Muscle of arm (tissue), 12 donors: ENCODE results near the gene RARG. TPM values are rescaled to one million over a fixed set of nuclear protein-coding genes. Genes with fewer than 3 reads are reported as not detected.
"Not testable (repeated sequence)": the region's sequence is repeated elsewhere in the genome, so short reads cannot be mapped to it uniquely, and the experiment has no call there.

Experiments used
- DNase-seq: peaks from one replicate; pipeline ENCODE4 v3.0.0-alpha.2; 2013
- polyA plus RNA-seq, 12 donors: library from polyadenylated mRNA; unstranded; fragments of 120-200 nt; gene quantifications; one replicate each; pipeline ENCODE4 v1.2.1, GENCODE V29; 2013; ENCODE audit not compliant: insufficient read length in 12 of 12

RARG gene
- polyA plus RNA-seq, 12 donors, result 17.8 to 72.7 (median 26.0) TPM; not detected in 1

DNA sequence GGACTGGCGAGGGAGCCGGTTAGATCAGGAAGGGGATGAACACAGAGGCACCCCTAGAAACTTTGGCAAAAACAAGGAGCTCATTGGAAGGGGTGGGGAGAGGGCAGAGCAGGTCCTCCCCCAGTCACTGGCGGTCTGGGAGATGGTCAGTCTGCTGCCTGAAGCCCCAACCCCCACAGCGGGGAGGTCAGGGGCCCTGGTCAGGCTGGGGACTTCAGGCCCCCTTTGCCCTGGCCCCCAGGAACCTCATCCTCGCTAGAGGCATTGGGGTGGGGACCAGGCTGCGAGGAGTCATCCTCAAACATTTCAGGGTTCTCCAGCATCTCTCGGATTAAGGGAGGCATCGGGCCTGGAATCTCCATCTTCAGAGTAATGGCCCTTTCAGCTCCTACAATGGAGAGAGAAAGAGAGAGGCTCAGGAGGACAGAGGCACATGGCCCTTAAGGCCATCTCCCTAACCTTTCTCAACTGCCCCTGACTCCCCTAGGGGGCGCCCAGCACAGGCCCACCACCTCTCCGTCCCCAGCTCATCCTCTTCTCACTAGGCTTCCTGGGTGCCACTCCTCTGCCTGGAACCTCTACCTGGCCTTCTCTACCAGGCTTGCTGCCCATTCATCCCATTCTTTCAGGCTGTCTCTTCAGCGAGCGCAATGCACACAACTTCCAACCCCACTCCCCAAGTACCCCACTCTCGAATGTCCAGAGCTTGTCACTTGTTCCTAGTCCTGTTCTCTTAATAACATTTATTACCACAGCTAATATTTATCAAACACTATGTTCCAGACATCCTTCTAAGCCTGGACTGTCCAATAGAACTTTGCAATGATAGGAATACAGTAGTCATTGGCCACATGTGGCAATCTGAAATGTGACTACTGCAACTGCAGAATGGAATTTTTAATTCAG is 20.3 kb downstream of the RARG start:
- no peak for DNase-seq

DNA sequence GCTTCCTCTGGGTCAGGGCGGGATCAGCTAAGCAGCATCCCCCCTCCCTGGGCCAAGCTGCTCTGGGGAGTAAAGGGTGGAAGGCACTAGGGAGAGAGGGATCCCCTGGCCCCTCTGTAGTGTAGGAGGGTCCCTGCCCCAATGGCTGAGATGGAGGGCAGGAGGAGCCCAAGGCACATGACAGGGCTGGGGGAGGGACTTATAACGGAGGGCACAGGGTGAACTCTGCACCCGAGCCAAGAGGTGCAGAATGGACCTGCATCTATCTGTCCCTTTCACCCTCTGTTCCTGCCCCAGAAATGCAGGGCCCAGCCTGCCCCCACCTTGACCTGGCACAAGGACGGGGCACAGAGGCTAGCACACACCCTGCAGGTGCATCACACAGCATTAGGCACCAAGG is 21.2 kb downstream of the RARG start:
- no peak for DNase-seq

DNA sequence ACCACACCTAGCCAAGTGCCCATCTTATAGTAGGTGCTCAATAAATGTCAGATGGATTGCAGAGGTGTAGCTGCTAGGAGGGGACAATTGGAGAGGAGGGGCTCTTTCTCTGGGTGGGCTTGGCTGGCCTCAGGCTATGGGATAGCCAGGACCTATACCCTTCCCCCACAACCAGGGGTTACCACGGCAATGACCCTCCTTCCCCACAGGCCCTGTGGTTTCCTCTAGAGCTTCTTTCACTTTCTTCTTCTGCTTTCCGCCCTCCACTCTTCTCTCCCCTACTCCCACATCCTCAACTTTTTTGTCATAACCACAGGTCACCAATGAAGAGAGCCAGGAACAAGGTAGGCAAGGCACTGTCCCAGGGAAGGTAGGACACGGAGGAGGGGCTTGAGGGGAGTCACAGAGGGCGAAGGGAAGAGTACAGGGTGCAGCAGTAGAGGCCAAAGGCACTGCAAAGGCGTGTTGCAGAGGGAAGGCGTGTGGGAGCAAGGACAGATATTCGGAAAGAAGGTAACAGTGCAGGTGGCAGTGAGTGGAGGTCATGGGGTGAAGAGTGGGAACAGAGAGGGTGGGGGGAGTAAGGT is 23.0 kb downstream of the RARG start:
- DNase-seq, result no peak

DNA sequence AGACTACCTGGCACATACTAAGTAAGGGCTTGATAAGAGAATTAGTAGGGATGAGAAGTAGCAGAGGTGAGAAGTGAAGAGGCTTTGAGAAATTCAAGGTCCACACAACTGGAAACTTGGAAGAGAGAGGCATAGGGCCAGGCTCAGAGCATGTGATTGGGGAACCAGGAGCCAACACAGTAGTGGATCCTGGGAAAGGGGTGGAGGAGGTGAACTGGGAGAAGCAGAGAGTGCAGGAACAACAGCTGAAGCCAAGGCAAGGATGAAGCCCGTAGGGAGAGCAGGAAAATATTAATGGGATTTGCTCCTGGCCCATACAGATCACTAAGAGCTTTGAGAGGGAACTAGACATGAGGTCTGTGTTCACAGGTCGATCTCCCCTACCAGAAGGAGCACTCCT is 23.6 kb downstream of the RARG start:
- DNase-seq, result no peak

DNA sequence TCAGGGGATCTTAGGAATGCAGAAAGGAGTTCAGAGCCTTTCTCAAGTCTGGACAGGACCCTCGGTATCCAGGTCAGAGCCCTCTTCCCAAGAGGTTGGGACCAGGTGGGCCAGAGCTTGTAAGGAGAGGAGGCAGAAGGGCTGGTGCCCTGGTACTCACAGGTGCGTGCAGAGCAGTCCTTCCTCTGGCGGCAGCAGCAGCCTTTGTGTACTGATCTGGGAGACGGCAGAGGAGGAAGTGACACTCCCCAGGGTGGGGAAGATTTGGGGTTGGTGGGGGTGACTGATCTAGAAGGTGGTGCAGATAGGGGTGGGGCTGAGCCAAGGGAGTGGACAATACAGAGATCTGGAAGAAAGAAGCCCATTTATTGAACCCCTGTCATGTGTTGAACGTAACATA is 25.0 kb downstream of the RARG start, which contains the start of gene ITGB7:
TSS of gene ITGB7 (minus strand) at position 210 of the 400 bp plus-strand sequence. CDS start 6,808 bp downstream, outside the sequence.
- DNase-seq, result no peak

DNA sequence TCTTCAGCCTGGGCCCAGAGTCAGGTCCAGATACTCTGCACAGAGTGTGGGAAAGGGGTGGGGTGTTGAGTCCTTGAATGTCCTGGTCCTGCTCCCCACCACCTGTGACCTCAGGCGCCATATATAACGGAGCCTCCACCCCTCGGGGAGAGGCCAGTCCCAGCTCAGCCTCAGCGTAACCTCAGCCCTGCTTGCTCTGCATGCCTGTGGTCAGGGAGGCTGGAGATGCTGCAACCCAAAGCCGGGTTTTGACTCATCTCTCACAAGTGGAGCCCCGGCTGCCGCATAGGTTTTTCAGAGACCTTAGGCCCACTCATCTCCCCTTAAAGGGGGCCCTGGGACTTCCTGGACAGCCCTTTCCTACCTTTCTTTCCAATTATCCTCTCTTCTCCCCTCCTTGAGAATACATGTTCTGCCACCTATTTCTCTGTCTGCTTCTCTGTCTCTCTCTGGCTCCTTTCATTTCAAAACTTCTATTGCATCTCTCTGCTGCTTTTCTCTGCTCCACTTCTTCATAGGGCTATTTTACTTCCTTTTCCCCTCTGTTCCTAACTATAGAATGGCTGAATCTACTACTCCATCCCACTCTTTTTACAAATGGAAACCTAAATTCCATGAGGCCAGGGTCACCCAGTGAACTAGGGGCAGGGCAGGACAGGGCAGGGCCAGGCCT is 26.1 kb downstream of the RARG start:
- DNase-seq, result no peak

DNA sequence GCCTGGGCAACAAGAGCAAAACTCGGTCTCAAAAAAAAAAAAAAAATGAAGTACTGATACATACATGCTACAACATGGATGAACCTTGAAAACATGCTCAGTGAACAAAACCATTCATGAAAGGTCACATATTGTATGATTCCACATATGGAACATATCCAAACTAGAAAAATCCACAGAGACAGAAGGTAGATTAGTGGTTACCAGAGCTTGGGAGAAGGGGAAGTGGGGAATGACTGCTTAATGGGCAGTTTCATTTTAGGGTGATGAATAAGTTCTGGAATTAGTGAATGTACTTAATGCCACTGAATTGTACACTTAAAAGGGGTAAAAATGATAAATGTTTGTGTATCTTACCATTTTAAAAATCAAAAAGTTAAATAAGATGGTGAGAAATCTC is 27.7 kb downstream of the RARG start:
- DNase-seq, result no peak

DNA sequence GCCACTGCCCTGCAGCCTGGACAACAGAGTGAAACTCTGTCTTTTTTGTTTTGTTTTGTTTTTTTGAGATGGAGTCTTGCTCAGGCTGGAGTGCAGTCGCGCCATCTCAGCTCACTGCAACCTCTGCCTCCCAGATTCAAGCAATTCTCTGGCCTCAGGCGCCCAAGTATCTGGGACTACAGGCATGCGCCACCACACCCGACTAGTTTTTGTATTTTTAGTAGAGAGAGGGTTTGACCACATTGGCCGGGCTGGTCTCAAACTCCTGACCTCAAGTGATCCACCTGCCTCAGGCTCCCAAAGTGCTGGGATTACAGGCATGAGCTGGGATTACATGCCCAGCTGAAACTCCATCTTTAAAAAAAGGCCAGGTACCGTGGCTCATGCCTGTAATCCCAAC is 29.7 kb downstream of the RARG start:
- DNase-seq, result not testable (repeated sequence)

DNA sequence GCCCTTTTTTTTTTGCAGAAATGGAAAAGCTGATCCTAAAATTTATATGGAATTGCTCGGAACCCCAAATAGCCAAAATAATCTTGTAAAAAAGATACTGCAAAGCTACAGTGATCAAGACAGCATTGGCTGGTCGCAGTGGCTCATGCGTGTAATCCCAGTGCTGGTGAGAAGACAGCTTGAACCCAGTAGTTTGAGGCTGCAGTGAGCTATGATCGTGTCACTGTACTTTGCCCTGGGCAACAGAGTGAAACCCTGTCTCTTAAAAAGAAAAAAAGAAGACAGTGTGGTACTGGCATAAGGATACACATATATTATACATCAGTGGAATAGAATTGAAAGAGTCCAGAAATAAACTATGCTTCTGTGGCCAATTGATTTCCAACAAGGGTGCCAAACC is 30.4 kb downstream of the RARG start:
- no peak for DNase-seq

DNA sequence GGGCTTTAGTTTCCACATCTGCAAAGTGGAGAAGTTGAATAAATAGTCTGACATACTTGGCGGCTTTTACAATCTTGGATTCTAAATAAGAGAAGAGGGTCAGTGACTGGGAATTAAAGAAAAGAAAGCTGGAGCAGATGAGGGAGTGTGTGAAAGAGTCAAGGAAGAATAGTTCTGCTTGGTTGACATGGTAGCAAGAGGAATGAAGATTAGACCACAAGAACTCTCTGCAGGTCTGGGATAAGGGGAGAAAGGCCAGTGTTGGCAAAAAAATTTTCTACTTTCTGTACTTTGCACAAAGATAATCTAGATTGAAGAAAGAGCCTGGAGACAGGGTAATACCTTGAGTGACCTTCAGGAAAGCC is 30.9 kb downstream of the RARG start:
- no peak for DNase-seq

DNA sequence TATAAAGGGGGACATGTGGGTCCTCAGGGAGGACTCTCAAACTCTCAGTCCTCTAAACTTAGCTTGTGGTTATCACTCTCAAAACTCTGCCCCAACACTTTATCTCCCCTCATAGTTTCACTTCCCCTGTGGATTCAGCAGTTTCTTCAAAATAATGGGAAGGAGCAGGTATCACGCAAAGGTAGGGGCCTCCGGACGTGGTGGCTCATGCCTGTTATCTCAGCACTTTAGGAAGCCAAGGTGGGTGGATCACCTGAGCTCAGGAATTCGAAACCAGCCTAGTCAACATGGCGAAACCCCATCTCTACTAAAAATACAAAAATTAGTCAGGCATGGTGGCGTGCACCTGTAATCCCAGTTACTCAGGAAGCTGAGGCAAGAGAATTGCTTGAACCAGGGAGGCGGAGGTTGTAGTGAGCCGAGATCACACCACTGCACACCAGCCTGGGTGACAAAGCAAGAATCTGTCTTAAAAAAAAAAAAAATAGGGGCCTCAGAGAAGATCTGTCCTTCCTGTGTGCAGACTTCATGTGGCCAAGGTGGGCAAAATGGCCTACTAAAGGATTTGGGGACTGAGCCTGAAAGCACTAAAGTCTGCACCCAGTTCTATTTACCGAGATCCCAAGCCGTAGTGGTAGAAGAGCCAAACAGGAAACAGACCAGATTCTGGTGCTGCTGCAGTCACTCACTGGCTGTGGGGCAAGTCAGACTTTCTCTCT is 31.4 kb downstream of the RARG start:
- DNase-seq, result no peak

DNA sequence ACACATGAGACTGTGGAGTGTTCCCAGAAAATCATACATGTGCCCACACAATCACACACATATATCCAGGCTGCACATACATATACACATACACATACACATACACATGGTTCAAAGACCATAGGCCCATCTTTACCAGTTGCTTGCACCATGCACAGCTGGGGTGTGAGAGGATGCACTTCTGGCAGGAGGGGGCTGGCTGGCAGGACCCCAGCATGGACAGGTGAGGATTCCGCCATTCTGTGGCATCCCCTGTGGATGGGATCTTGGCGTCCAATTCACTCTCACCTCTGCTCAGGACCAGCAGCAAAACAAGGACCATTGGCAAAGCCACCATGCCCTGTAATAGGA is 31.9 kb downstream of the RARG start:
- no peak for DNase-seq

DNA sequence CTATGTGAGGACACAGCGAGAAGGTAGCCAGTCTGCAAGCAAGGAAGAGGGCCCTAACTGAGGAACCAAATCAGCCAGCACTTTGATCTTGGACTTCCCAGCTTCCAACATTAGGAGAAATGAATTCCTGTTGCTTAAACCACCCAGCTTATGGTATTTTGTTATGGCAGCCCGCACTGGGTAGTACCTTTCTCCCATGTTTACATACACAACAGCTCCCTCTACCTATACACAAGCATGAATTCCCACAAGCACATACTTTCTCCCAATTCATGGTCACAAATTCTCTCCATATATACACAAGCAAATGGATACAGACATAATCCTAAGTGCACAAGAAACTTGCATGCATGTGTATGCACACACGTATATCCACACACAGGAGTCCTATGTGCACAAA is 32.3 kb downstream of the RARG start:
- no peak for DNase-seq

DNA sequence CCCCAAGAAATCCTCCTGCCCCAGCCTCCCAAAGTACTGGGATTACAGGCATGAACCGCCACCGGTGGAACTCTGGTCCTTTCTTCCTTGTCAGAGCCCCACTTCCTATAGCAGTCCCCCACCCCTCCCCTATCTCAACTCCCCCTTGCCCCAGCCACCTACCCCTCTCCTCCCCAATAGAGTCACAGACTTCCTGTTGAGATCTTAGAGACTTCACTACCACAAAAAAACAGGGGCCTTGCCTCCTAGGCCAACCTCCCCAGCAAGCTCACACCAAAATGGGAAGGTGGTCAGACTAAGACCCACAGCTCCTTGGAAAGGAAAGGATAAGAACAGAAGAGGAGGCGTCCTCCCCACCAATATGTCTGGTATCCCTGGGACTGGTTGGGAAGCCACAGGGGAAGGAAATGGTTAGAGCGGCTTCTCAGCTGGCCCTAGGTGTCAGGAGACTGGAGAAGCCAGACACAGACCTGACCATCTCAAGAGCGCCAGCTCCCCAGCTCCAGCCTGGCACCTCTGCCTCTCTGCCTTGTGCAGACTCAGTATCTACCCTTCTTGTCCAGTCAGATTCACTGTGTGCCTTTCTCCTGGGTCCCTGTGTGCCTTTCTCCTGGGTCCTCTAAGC is 33.4 kb downstream of the RARG start:
- no peak for DNase-seq

DNA sequence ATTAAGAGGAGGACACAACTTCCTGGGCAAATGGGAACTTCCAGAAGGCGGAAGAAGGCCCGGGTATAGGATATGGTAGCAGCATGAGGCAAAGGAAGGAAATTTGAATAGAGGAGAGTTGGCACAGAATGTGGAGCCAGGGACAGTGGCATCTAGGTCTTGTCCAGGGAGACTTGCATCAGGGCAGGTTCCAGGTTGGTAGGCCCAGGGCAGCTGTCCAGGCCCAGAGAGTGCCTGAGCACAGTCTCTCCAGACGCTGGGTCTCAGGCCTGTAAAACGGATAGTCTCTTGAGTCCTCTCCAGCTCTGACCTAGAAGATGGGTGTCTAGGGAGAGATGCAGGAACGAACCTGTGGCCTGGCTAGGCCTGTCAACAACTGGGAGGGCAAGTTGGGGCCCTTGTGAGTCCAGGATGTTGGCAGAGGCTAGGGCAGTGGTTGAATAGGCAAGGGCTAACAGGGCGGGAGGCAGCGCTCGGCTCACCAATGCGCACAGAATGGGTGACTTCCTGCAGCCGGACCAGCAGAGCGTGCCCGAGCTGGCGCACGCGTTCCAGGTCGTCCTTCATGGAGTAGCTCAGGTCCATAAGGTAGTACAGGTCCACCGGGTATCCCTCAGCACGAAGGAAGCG is 34.9 kb downstream of the RARG start:
- no peak for DNase-seq

DNA sequence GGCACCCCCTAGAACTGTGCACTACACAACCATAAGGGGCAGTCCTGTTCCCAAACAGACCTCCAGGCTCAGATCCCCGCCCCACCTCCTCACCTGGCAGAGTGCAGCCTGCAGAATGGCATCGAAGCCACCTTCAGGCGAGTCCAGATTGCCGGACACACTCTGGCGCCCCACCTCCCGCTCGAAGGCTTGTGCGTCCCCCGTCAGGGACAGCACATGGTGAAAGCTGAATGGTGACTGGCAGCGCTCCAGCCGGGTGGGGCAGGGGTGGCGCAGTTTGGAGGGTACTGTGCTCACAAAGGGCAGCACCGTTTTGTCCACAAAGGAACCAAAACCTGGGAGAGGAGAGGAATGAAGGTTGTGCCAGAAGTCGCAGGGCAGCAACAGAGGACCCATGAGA is 35.5 kb downstream of the RARG start:
- DNase-seq, result no peak

DNA sequence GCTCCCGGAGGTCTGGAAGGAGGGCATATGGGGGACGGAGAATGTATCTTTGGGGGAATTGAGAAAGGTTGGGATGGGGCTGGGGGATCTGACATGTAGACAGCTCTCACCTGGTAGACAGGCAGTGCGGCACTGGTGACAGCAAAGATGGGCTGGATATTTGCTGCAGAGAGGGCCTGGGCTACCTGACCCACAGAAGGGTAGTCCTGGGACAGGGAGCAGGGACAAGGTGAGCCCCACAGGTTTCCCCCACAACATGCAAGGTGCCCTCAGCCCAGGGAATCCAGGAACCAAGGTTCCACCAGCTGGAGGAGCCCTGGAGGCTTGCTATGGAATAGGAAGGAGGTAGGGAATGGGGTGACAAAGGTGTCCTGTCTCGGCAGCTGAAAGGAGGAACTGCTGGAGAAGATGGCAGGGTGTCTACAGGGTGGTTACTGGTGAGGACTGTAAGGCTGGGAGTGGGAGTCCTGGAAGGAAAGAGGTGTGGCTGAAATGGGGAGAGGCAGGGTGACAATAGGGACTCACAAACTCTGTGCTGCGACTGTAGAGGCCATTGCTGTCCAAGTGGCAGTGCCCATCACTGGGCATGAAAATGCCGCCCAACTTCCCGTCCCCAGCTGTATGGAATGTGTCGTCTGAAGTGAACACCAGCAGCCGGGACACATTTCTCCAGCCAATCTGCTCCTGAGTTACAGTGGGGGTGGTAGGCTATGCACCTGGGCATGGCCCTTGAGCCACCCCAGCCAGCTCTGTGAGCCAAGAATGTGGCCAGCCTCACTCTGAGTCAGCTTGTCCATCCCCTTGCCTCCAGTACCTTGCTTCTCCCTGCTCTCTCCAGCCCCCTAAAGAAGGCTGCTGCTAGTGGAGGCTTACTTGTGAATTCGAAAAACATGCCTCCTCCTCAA is 36.2 kb downstream of the RARG start:
- DNase-seq, result no peak

DNA sequence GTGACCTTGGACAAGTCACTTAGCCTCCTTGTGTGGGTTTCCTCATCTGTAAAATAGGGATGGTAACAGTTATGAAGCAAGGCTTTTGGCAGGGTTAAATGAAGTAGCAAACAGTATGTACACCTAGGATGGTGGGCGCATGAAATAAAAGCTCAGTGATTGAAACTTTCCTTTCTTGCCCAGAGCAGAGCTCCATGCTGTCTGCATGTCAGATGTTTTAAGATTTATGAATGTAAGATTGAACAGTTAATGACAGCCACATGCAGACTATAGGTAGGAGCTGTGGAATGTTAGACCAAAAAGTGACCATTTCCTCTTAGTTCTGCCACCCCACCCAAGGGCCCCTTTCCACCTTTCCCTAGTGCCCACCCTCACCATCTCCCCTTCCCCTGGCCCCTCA is 37.0 kb downstream of the RARG start:
- DNase-seq, result no peak

DNA sequence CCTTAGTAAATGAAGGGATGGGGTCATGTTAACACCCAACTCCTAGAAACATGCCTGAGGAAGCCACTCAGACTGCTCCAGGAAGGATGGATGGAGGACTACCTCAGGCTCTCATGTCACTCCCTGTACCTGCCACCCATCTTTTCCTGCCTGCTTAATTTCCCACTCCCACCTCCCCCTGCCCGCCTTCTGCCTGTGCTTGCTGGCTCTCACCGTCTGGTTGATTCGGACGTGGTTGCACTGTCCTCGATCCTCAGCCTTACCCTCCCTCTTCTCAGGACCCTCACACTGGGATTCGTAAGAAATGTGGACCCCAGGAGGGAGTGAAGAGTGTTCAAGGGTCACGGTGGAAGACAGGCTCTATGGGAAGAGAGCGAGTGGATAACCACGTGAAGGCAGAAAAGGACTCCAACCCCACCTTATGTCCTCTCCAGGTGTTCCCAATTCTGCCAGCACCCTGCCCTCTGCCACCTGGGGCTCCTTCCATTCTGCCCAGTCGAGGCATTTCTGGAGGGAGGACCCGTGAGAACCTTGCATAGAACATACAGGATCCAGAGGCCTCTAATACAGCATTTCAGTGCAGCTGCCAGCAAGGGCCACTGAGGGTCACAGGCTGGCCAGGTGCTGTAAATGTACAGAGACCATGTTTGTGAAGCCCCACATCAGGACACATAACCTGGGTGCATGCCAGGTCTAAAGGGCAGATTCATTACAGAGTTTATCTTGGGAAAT is 37.9 kb downstream of the RARG start:
- no peak for DNase-seq

DNA sequence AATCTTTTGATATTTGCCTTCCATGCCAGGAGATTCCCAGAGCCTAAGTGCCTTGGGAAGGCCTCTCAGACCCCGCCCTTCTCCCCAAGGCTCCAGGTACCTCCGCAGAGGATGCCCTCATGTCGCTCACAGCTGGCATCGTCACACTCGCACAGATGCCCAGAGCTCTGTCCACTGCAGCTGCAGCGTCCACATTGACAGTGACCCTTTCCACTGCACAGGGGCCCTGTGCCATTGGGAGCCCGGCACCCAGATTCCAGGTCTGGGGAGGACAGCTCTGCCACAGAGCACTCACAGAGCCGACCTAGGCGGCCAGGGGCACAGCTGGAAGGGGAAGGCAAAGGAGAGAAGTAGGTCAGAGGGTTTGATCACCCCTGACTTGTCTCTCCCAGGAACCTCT is 39.0 kb downstream of the RARG start:
- no peak for DNase-seq
